Activated naive CD8-positive, alpha-beta T cell treated with anti-CD3 and anti-CD28 coated beads, Interleukin-2, amount 10 ng/mL, durations not matched to agents 7 days and 5 days (primary cell): Measurements from ENCODE around the gene COX14. TPM values are rescaled to one million over a fixed set of nuclear protein-coding genes. Genes with fewer than 3 reads are reported as not detected.

Experiments used
- ATAC-seq: fragments of 150-1000 bp; cut with Tn5 transposase; one replicate; pipeline ENCODE4 v1.10.0; 2021; ENCODE audit warnings: low read depth, moderate library complexity
- POLR2A ChIA-PET: fragments of 350-600 bp; sonication (Branson Sonifier 250); formaldehyde crosslinking; loops from one replicate; lab custom pipeline; 2021; ENCODE audit warnings: antibody characterized with exemption; lab: Charles Lee
- DNase-seq: peaks from one replicate; pipeline ENCODE4 v3.0.0; 2021
- H3K27ac Mint-ChIP-seq: one replicate; pipeline ENCODE4 v1.8.0; 2022; ENCODE audit warnings: mild to moderate bottlenecking, mixed read lengths
- H3K27me3 Mint-ChIP-seq: one replicate; pipeline ENCODE4 v1.8.0; 2022; ENCODE audit warnings: mild to moderate bottlenecking, moderate library complexity, mixed read lengths
- H3K36me3 Mint-ChIP-seq: one replicate; pipeline ENCODE4 v1.8.0; 2021; ENCODE audit warnings: mild to moderate bottlenecking, mixed read lengths
- H3K4me1 Mint-ChIP-seq: one replicate; pipeline ENCODE4 v1.8.0; 2021; ENCODE audit warnings: mixed read lengths
- H3K4me3 Mint-ChIP-seq: one replicate; pipeline ENCODE4 v1.8.0; 2022; ENCODE audit warnings: mild to moderate bottlenecking, moderate library complexity, mixed read lengths
- H3K9me3 Mint-ChIP-seq: one replicate; pipeline ENCODE4 v1.8.0; 2021; ENCODE audit warnings: mixed read lengths
- total RNA-seq, 2 experiments: library from RNA; stranded (reverse); gene quantifications; one replicate each; pipeline ENCODE4 v1.2.3, GENCODE V29; 2021

The COX14 gene
- total RNA-seq, 2 experiments from 2014 or later, result 47.5 to 54.2 TPM

DNA sequence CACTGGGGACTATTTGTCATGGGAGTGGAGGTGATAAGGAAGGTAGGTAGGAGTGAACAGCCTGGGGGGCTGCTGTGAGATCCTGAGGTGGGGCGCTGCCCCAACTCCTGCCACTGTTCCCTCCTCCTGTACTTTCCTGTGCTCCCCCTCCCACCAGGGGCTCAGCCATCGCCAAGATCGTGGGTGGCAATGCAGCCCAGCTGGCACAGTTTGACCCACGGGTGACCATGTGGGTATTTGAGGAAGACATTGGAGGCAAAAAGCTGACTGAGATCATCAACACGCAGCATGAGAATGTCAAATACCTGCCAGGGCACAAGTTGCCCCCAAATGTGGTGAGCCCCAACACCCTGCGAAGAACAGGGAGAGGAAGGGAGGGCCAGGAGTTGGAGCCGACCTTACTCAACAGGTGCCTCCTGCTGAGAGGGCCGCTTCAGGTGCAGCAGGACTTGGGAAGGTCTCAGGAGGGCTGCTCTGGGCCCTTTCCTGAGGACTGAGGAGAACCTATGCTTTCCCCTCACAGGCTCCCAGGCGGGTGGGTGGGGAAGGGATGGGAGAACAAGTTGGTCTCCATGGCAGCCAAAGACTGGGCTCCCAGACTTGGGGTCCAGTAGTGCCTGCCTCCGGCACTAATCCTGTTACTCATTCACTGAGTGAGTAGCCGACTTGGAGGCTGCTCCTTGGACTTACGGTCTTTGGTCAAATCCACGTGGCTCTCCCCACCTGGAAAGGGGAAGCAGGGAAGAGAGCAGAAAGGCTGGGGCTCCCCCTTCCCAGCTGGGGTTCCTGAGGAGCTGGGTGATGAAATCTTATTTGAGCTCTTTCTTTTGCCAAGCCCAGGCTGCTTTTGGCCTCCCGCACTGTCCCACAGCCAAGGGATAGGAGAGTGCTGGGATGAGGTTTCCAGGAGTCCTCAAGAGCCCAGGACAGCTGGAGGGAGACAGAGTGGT lies 7.3 kb upstream of the COX14 start:
- ATAC-seq (no peak), DNase-seq (no peak)
- POLR2A ChIA-PET, result interaction anchor here (0.9 to 2.9 kb wide), 2 partner anchors 7 to 63 kb away, joined by 3 to 12 read pairs; partner anchors contain the start of gene COX14
- Mint-ChIP-seq H3K4me3 (no peak overlapping the region), H3K27ac (no peak overlapping the region), H3K9me3 (no peaks in the 10 kb centered on the region), H3K4me1 (peaks cover 2% of the 10 kb centered on the region), H3K36me3 (peaks cover 5% of the 10 kb centered on the region), H3K27me3 (no peaks in the 10 kb centered on the region)

DNA sequence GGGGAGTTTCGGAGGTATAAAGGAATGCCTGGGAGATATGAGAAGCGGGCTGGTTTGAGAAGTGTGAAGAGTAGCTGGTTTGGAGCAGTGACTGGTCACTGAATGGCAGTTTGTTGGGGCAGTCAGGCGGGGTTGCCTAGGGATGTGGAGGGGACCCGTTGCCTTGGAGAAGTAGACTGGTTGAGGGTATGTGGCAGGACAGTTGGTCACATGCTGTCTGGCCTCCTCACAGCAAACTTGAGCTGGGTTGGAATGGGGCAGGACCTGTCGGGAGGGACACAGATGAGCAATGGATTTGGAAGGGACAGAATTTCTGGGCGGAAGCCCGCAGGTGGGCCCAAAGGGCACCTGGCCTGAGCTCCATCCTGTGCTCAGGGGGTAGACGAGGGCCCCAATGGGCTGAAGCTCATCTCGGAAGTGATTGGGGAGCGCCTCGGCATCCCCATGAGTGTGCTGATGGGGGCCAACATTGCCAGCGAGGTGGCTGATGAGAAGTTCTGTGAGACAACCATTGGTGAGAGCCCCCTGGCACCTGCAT lies 6.1 kb upstream of the COX14 start:
- H3K27me3 Mint-ChIP-seq, result no peaks in the 10 kb centered on the region
- ATAC-seq, result no peak
- no peak overlapping the region for H3K4me3 Mint-ChIP-seq

GRCh38 chr12:50106907-50107306 lies 5.1 kb upstream of the COX14 start:
- Mint-ChIP-seq H3K4me1 (peaks cover 9% of the 10 kb centered on the region), H3K27ac (no peak overlapping the region)

More for the DNA sequence above, 6.1 kb upstream of the COX14 start:
- Mint-ChIP-seq H3K27ac (no peak overlapping the region), H3K4me1 (peaks cover 7% of the 10 kb centered on the region), H3K36me3 (no peaks in the 10 kb centered on the region), H3K9me3 (no peaks in the 10 kb centered on the region)
- POLR2A ChIA-PET, result interaction anchor here (0.9 kb wide), 1 partner anchor 62 kb away, joined by 3 read pairs; no protein-coding TSS in a partner anchor
- DNase-seq, result no peak

GRCh38 chr12:50107416-50108268 lies 4.4 kb upstream of the COX14 start:
- Mint-ChIP-seq H3K27ac (no peak overlapping the region), H3K4me3 (no peak overlapping the region), H3K27me3 (no peaks in the 10 kb centered on the region), H3K36me3 (peaks cover 3% of the 10 kb centered on the region), H3K9me3 (no peaks in the 10 kb centered on the region), H3K4me1 (peaks cover 11% of the 10 kb centered on the region)
- DNase-seq (no peak), ATAC-seq (no peak)
- POLR2A ChIA-PET, result interaction anchor here (1.2 kb wide), 1 partner anchor 23 kb away, joined by 5 read pairs; the partner anchor contains the start of gene SMARCD1

More at GRCh38 chr12:50106907-50107306, 5.1 kb upstream of the COX14 start:
- ATAC-seq (no peak), DNase-seq (no peak)
- no peak overlapping the region for H3K4me3 Mint-ChIP-seq
- POLR2A ChIA-PET, result interaction anchor here (0.6 kb wide), 1 partner anchor 90 kb away, joined by 3 read pairs; no protein-coding TSS in a partner anchor
- no peaks in the 10 kb centered on the region for H3K36me3 Mint-ChIP-seq
- H3K9me3 Mint-ChIP-seq, result no peaks in the 10 kb centered on the region
- no peaks in the 10 kb centered on the region for H3K27me3 Mint-ChIP-seq

- Mint-ChIP-seq H3K4me1 (peaks cover 15% of the 10 kb centered on the region), H3K27ac (no peak overlapping the region), H3K27me3 (no peaks in the 10 kb centered on the region), H3K9me3 (no peaks in the 10 kb centered on the region), H3K4me3 (no peak overlapping the region), H3K36me3 (peaks cover 4% of the 10 kb centered on the region)
- DNase-seq (no peak), ATAC-seq (no peak)
- POLR2A ChIA-PET, result interaction anchor here (1.8 to 4.6 kb wide), 2 partner anchors 10 to 57 kb away, joined by 5 to 42 read pairs; partner anchors contain the start of gene CERS5
These were observed 2.7 kb upstream of the COX14 start for GRCh38 chr12:50109319-50109718.

- Mint-ChIP-seq H3K27me3 (no peaks in the 10 kb centered on the region), H3K4me3 (peak overlapping the region; percentile 52), H3K4me1 (peaks cover 17% of the 10 kb centered on the region), H3K36me3 (peaks cover 7% of the 10 kb centered on the region), H3K9me3 (no peaks in the 10 kb centered on the region), H3K27ac (peak overlapping the region; percentile 70)
- no peak for ATAC-seq
- POLR2A ChIA-PET, result interaction anchor here (0.5 to 4.6 kb wide), 7 partner anchors 11 to 916 kb away, joined by 3 to 42 read pairs (median 5); partner anchors contain the start of genes ASIC1, CERS5, SLC11A2 and SMARCD1
- DNase-seq, result no peak
These were observed 1.8 kb upstream of the COX14 start for GRCh38 chr12:50110127-50110761.

DNA sequence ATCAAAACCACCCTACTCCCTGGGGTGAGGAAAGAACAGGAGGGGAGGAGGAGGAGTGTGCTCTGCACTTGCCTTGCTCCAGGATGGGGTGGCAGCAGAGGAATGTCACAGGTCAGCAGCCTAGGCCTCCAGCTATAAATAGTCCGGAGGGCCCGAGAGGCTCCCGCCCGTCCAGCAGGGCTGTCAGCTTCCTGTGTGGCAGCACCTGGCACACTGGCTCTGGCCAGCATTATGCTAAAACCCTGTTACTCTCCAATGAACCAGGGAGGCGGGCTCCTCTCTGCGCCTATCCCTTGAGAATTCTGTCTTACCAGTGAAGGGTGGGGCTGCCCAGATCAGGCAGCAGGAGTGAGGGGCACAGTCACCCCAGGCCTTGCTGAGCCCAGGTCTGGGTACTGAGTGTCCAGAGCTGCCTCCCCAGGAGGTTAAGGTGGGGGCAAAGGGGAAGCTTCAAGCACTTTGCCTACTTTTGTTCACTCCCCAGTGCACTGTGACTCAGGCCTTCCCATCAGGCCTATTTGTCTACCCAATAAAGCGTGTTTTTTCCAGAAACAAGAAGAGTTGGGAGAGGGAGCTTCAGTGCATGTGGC lies 1.2 kb upstream of the COX14 start:
- ATAC-seq (no peak), DNase-seq (peak; percentile 43)
- H3K27ac Mint-ChIP-seq, result peak overlapping the region; percentile 100
- H3K4me1 Mint-ChIP-seq, result peaks cover 19% of the 10 kb centered on the region
- H3K9me3 Mint-ChIP-seq, result no peaks in the 10 kb centered on the region
- POLR2A ChIA-PET, result interaction anchor here (0.6 to 4.6 kb wide), 15 partner anchors 8 to 916 kb away, joined by 3 to 42 read pairs (median 5); partner anchors contain the start of genes CERS5, GPD1, LIMA1 and RACGAP1
- H3K36me3 Mint-ChIP-seq, result peaks cover 12% of the 10 kb centered on the region
- no peaks in the 10 kb centered on the region for H3K27me3 Mint-ChIP-seq
- peak overlapping the region; percentile 100 for H3K4me3 Mint-ChIP-seq

GRCh38 chr12:50111395-50111692 lies 692 bp upstream of the COX14 start:
- ATAC-seq (no peak), DNase-seq (no peak)
- Mint-ChIP-seq H3K9me3 (no peaks in the 10 kb centered on the region), H3K4me1 (peaks cover 21% of the 10 kb centered on the region), H3K27ac (peak overlapping the region; percentile 100), H3K27me3 (no peaks in the 10 kb centered on the region), H3K36me3 (peaks cover 13% of the 10 kb centered on the region), H3K4me3 (peak overlapping the region; percentile 100)
- POLR2A ChIA-PET, result interaction anchor here (1.3 to 4.6 kb wide), 18 partner anchors 9 to 915 kb away, joined by 3 to 42 read pairs (median 6); partner anchors contain the start of genes CERS5, GPD1, LIMA1 and RACGAP1

GRCh38 chr12:50112456-50113218 lies 601 bp downstream of the COX14 start:
- Mint-ChIP-seq H3K4me1 (peaks cover 26% of the 10 kb centered on the region), H3K4me3 (peak overlapping the region; percentile 100), H3K36me3 (peaks cover 15% of the 10 kb centered on the region), H3K27me3 (no peaks in the 10 kb centered on the region), H3K27ac (peak overlapping the region; percentile 100), H3K9me3 (no peaks in the 10 kb centered on the region)
- DNase-seq (no peak), ATAC-seq (no peak)
- POLR2A ChIA-PET, result interaction anchor here (0.6 to 4.6 kb wide), 20 partner anchors 8 to 1156 kb away, joined by 3 to 42 read pairs (median 5); partner anchors contain the start of genes CERS5, GPD1, LIMA1 and RACGAP1

DNA sequence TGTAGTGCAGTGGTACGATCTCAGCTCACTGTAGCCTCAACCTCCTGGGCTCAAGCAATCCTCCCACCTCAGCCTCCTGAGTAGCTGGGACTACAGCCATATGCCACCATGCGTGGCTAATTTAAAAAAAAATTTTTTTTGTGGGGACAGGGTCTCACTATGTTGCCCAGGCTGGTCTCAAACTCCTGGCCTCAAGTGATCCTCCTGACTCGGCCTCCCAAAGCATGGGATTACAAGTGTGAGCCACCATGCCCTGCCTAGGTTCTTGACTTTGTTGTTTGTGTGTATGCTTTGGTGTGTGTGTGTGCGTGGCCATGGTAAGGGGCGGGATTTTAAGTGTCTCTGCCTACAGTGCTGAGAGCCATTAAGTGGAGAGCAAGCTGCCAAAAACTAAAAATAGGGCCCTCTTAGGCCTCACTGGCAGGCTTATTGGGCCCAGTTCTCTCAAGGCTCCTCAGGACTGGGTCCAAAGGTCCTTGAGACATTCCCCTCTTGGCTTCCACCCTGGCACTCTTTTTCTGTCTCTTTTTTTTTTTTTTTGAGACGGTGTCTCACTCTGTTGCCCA lies 5.1 kb downstream of the COX14 start:
- Mint-ChIP-seq H3K4me3 (no peak overlapping the region), H3K4me1 (peaks cover 16% of the 10 kb centered on the region)
- DNase-seq, result no peak

GRCh38 chr12:50119387-50119786 lies 7.4 kb downstream of the COX14 start:
- no peak overlapping the region for H3K27ac Mint-ChIP-seq
- H3K27me3 Mint-ChIP-seq, result no peaks in the 10 kb centered on the region
- H3K4me1 Mint-ChIP-seq, result peaks cover 14% of the 10 kb centered on the region
- peaks cover 31% of the 10 kb centered on the region for H3K36me3 Mint-ChIP-seq
- no peak overlapping the region for H3K4me3 Mint-ChIP-seq
- POLR2A ChIA-PET, result no interaction called here
- DNase-seq (no peak), ATAC-seq (no peak)
- H3K9me3 Mint-ChIP-seq, result no peaks in the 10 kb centered on the region

More for the DNA sequence above, 5.1 kb downstream of the COX14 start:
- ATAC-seq, result no peak
- POLR2A ChIA-PET, result interaction anchor here (0.7 kb wide), 1 partner anchor 284 kb away, joined by 5 read pairs; no protein-coding TSS in a partner anchor
- Mint-ChIP-seq H3K36me3 (peaks cover 26% of the 10 kb centered on the region), H3K27me3 (no peaks in the 10 kb centered on the region), H3K9me3 (no peaks in the 10 kb centered on the region), H3K27ac (peak overlapping the region; percentile 16)
